HCT116 (cell line): ENCODE data around the gene ANKFN1. TPM values are rescaled to one million over a fixed set of nuclear protein-coding genes. Genes with fewer than 3 reads are reported as not detected.

ENCODE experiments used
- ATAC-seq: fragments of 200-7000 bp; cut with Tn5 transposase; 2 replicates; pipeline ENCODE4 v1.9.1; 2020; ENCODE audit warnings: mild to moderate bottlenecking, moderate library complexity
- BruUV-seq: library from RNA; stranded (reverse); fragments of 400-500 nt; replicated peaks from 2 replicates; lab custom pipeline; 2021; lab: Mats Ljungman, UMichigan
- CTCF ChIA-PET: fragments of 300-600 bp; sonication (Branson Sonifier 250); formaldehyde crosslinking; loops from one replicate; lab custom pipeline; 2021; ENCODE audit warnings: antibody characterized with exemption; lab: Charles Lee
- POLR2A ChIA-PET: fragments of 300-600, 350-600 bp; sonication (Branson Sonifier 250); formaldehyde crosslinking; loops from one replicate; lab custom pipeline; 2021; ENCODE audit warnings: antibody characterized with exemption; lab: Charles Lee
- RAD21 ChIA-PET, 2 experiments: fragments of 300-600 bp; sonication (Branson Sonifier 250); formaldehyde crosslinking; loops; one replicate each; lab custom pipeline; 2023; ENCODE audit warnings: low total read pairs in 2 of 2; ENCODE audit not compliant: uncharacterized antibody in 2 of 2, unreplicated experiment in 2 of 2, low non-redundant PET in 1 of 2; lab: Charles Lee
- DNase-seq: peaks from one replicate; pipeline ENCODE4 v3.0.0-alpha.2; 2010; ENCODE audit warnings: low read depth, low spot score
- H2AFZ ChIP-seq: fragments of 200-600 bp; shearing (Covaris generic), sonication (generic); 2 replicates; pipeline ENCODE4 v1.6.1; 2017; ENCODE audit warnings: low read depth, mixed run types, mixed read lengths, antibody characterized with exemption, low read length; ENCODE audit not compliant: poor library complexity, severe bottlenecking
- H3K27ac ChIP-seq: 2 replicates; pipeline ENCODE4 v1.5.1; 2012; ENCODE audit warnings: low read depth, low read length
- H3K27me3 ChIP-seq: fragments of 200-600 bp; sonication (generic); 2 replicates; pipeline ENCODE4 v1.6.1; 2016; ENCODE audit warnings: mixed run types, low read length, mixed read lengths; ENCODE audit not compliant: insufficient read depth
- H3K36me3 ChIP-seq, 2 experiments: fragments of 200-500 bp in 1 of 2; fragments of 200-600 bp in 1 of 2; sonication (Bioruptor generic) in 1 of 2; sonication (generic) in 1 of 2; 2 replicates each; pipeline versions ENCODE4 v1.5.1 to v1.6.1; 2014 to 2016; ENCODE audit warnings: low read length in 2 of 2, inconsistent platforms in 1 of 2, mixed read lengths in 1 of 2, mixed run types in 1 of 2; ENCODE audit not compliant: insufficient read depth in 2 of 2, control insufficient read depth in 1 of 2
- H3K4me1 ChIP-seq, 2 experiments: fragments of 200-600 bp in 1 of 2; sonication (generic) in 1 of 2; 2 replicates each; pipeline versions ENCODE4 v1.5.1 to v1.6.1; 2012 to 2017; ENCODE audit warnings: low read length in 2 of 2, inconsistent platforms in 1 of 2, mild to moderate bottlenecking in 1 of 2, mixed read lengths in 1 of 2, mixed run types in 1 of 2, moderate library complexity in 1 of 2; ENCODE audit not compliant: insufficient read depth in 2 of 2, control insufficient read depth in 1 of 2
- H3K4me2 ChIP-seq: fragments of 200-600 bp; sonication (generic); 2 replicates; pipeline ENCODE4 v1.6.1; 2017; ENCODE audit warnings: mixed run types, low read length, mixed read lengths
- H3K4me3 ChIP-seq, 2 experiments: fragments of 200-600 bp in 1 of 2; sonication (generic) in 1 of 2; replicated peaks in 1 of 2; 2 replicates each; pipeline ENCODE4 v1.5.1; 2011 to 2016; ENCODE audit warnings: low read length in 2 of 2, control low read depth in 1 of 2, low read depth in 1 of 2, mild to moderate bottlenecking in 1 of 2, mixed read lengths in 1 of 2, mixed run types in 1 of 2
- H3K79me2 ChIP-seq: fragments of 200-600 bp; sonication (generic); 2 replicates; pipeline ENCODE4 v1.6.1; 2017; ENCODE audit warnings: mild to moderate bottlenecking, mixed run types, low read length, moderate library complexity, mixed read lengths; ENCODE audit not compliant: insufficient read depth
- H3K9ac ChIP-seq: fragments of 200-600 bp; sonication (generic); 2 replicates; pipeline ENCODE4 v1.6.1; 2016; ENCODE audit warnings: low read length, mixed read lengths
- H3K9me2 ChIP-seq: fragments of 200-600 bp; sonication (generic), shearing (Covaris generic); 2 replicates; pipeline ENCODE4 v1.6.1; 2017; ENCODE audit warnings: mixed run types, mild to moderate bottlenecking, moderate library complexity; ENCODE audit not compliant: insufficient read depth
- H3K9me3 ChIP-seq, 2 experiments: fragments of 200-500 bp in 1 of 2; fragments of 200-600 bp in 1 of 2; sonication (Bioruptor generic) in 1 of 2; sonication (generic) in 1 of 2; 2 replicates each; pipeline ENCODE4 v1.6.1; 2014 to 2017; ENCODE audit warnings: low read length in 2 of 2, mixed read lengths in 2 of 2, inconsistent platforms in 1 of 2, low read depth in 1 of 2, mild to moderate bottlenecking in 1 of 2, mixed run types in 1 of 2, moderate library complexity in 1 of 2; ENCODE audit not compliant: control insufficient read depth in 1 of 2, insufficient read depth in 1 of 2
- H4K20me1 ChIP-seq: fragments of 200-600 bp; sonication (generic), shearing (Covaris generic); 2 replicates; pipeline ENCODE4 v1.6.1; 2017; ENCODE audit warnings: mixed run types, mild to moderate bottlenecking, moderate library complexity; ENCODE audit not compliant: insufficient read depth
- CBX3 ChIP-seq: IDR thresholded peaks from 2 replicates; pipeline ENCODE4 v1.6.1; 2012; ENCODE audit warnings: low read depth
- CEBPB ChIP-seq: IDR thresholded peaks from 2 replicates; pipeline ENCODE4 v1.6.1; 2012; ENCODE audit warnings: low read depth
- CTCF ChIP-seq, 3 experiments: fragments of 200-600 bp in 1 of 3; sonication (generic) in 1 of 3; IDR thresholded peaks in 2 of 3; conservative IDR thresholded peaks in 1 of 3; 2 replicates each; pipeline ENCODE4 v1.5.1; 2012 to 2017; ENCODE audit warnings: low read depth in 2 of 3, low read length in 2 of 3, antibody characterized with exemption in 1 of 3, borderline replicate concordance in 1 of 3, control low read depth in 1 of 3, mild to moderate bottlenecking in 1 of 3, mixed read lengths in 1 of 3, mixed run types in 1 of 3, moderate library complexity in 1 of 3; ENCODE audit not compliant: insufficient read depth in 1 of 3
- EGR1 ChIP-seq: IDR thresholded peaks from 2 replicates; pipeline ENCODE4 v1.6.1; 2012; ENCODE audit warnings: low read depth
- EZH2 ChIP-seq: fragments of 200-600 bp; sonication (generic); IDR thresholded peaks from 2 replicates; pipeline ENCODE4 v1.6.1; 2017; ENCODE audit warnings: antibody characterized with exemption, mixed run types
- EZH2phosphoT487 ChIP-seq: fragments of 200-600 bp; IDR thresholded peaks from 2 replicates; pipeline ENCODE4 v1.6.1; 2018; ENCODE audit warnings: antibody characterized with exemption, borderline replicate concordance
- MAX ChIP-seq: IDR thresholded peaks from 2 replicates; pipeline ENCODE4 v1.6.1; 2012
- POLR2AphosphoS5 ChIP-seq: IDR thresholded peaks from 2 replicates; pipeline ENCODE4 v1.6.1; 2011; ENCODE audit warnings: mild to moderate bottlenecking, low read depth, low read length, moderate library complexity
- RAD21 ChIP-seq: IDR thresholded peaks from 2 replicates; pipeline ENCODE4 v1.6.1; 2012; ENCODE audit warnings: low read depth, mild to moderate bottlenecking
- REST ChIP-seq: IDR thresholded peaks from 2 replicates; pipeline ENCODE4 v1.6.1; 2012; ENCODE audit warnings: low read depth
- SIN3A ChIP-seq: IDR thresholded peaks from 2 replicates; pipeline ENCODE4 v1.6.1; 2012; ENCODE audit warnings: low read depth
- SP1 ChIP-seq: IDR thresholded peaks from 2 replicates; pipeline ENCODE4 v1.6.1; 2012; ENCODE audit warnings: low read depth
- ZFX ChIP-seq: fragments of 450-650 bp; IDR thresholded peaks from 2 replicates; pipeline ENCODE4 v1.6.1; 2017
- intact Hi-C: fragments of 100-400 bp; cut with micrococcal nuclease; formaldehyde crosslinking; loops from 2 replicates; pipeline ENCODE4 v1.10.0; 2022
- total RNA-seq: library from RNA; stranded (reverse); gene quantifications from one replicate; pipeline ENCODE4 v1.2.1, GENCODE V29; 2021; ENCODE audit not compliant: unreplicated experiment

Gene ANKFN1
- total RNA-seq, 1 experiment from 2014 or later, result 1.1 TPM

GRCh38 chr17:56448371-56448770 lies 295.1 kb downstream of the ANKFN1 start (continued):
- no peak for TF ChIP-seq CTCF (IDR thresholded peaks at IDR 0.05 in 2 of 3, conservative IDR thresholded peaks at IDR 0.05 in 1 of 3; ENCODE audit: borderline replicate concordance in 1 of 3, insufficient read depth in 1 of 3, low read depth in 2 of 3, low read length in 2 of 3)
- TF ChIP-seq POLR2AphosphoS5, result no peak
- no peak for TF ChIP-seq SIN3A
- TF ChIP-seq CEBPB, result no peak
- no peak for TF ChIP-seq REST

- Histone ChIP-seq H2AFZ (no peak overlapping the region), H3K4me3 (no peak overlapping the region), H3K4me1 (no peaks in the 10 kb centered on the region), H3K27ac (no peak overlapping the region), H3K27me3 (peaks cover 33% of the 10 kb centered on the region), H3K9me3 (no peaks in the 10 kb centered on the region), H3K9ac (no peak overlapping the region), H4K20me1 (no peaks in the 10 kb centered on the region; the same call in 1 of the 2 replicates), H3K36me3 (no peaks in the 10 kb centered on the region), H3K4me2 (no peak overlapping the region), H3K9me2 (no peaks in the 10 kb centered on the region), H3K79me2 (no peaks in the 10 kb centered on the region)
- ChIA-PET POLR2A (no interaction called here), CTCF (no interaction called here), RAD21 (no interaction called here)
- intact Hi-C loops, result no loop called here
- TF ChIP-seq ZFX (no peak), EZH2phosphoT487 (no peak), EGR1 (no peak), SIN3A (no peak), POLR2AphosphoS5 (no peak), CBX3 (no peak), EZH2 (no peak), SP1 (no peak), RAD21 (no peak), MAX (no peak)
- ATAC-seq (no peak), DNase-seq (no peak)
- no TSS peak for BruUV-seq
Measured at GRCh38 chr17:56449176-56449575, 295.9 kb downstream of the ANKFN1 start.
